Lower lobe of right lung (tissue), 2 donors: ENCODE measurements around the gene BCL2L13. TPM values are rescaled to one million over a fixed set of nuclear protein-coding genes. Genes with fewer than 3 reads are reported as not detected.

Experiments used
- ATAC-seq, 2 donors: fragments of 200-7000 bp; cut with Tn5 transposase; one replicate each; pipeline ENCODE4 v1.9.1; 2020 to 2022; ENCODE audit warnings: mild to moderate bottlenecking in 2 of 2, moderate library complexity in 2 of 2
- DNase-seq: peaks from one replicate; pipeline ENCODE4 v3.0.0-alpha.2; 2020
- H3K27ac ChIP-seq: fragments of 200-600 bp; one replicate; pipeline ENCODE4 v1.8.0; 2022
- H3K27me3 ChIP-seq: fragments of 200-600 bp; one replicate; pipeline ENCODE4 v1.8.0; 2022; ENCODE audit warnings: low read depth
- H3K36me3 ChIP-seq: fragments of 200-600 bp; one replicate; pipeline ENCODE4 v1.8.0; 2022; ENCODE audit warnings: mild to moderate bottlenecking
- H3K4me1 ChIP-seq: fragments of 200-600 bp; one replicate; pipeline ENCODE4 v1.8.0; 2022
- H3K4me3 ChIP-seq: fragments of 200-600 bp; one replicate; pipeline ENCODE4 v1.8.0; 2022; ENCODE audit warnings: mild to moderate bottlenecking
- H3K9me3 ChIP-seq: fragments of 200-600 bp; one replicate; pipeline ENCODE4 v1.8.0; 2022
- CTCF ChIP-seq: fragments of 200-600 bp; IDR thresholded peaks from one replicate; pipeline ENCODE4 v1.8.0; 2022; ENCODE audit warnings: antibody characterized with exemption, mild to moderate bottlenecking
- intact Hi-C: fragments of 100-400 bp; cut with DNase I; formaldehyde crosslinking; loops from one replicate; pipeline ENCODE4 v1.11.0; 2022
- total RNA-seq: library from RNA; stranded (reverse); fragmentation: NEBNext Ultra II Directional; extraction: Animal tissue kit (Norgen Biotek cat#: 25700); gene quantifications from one replicate; pipeline ENCODE4 v1.2.1, GENCODE V29; 2021
- donor health status: DM: no; HTN: yes; CAD: no; lungs with severe emphysema.

The BCL2L13 gene
- total RNA-seq, 1 donor from 2014 or later, result 41.2 TPM

GRCh38 chr22:17629173-17629489, 9.4 kb upstream of the BCL2L13 start:
- Histone ChIP-seq H3K36me3 (peaks cover 10% of the 10 kb centered on the region), H3K27me3 (no peaks in the 10 kb centered on the region), H3K27ac (peak overlapping the region; percentile 95), H3K4me3 (peak overlapping the region; percentile 97), H3K4me1 (peaks cover 32% of the 10 kb centered on the region), H3K9me3 (no peaks in the 10 kb centered on the region)
- ATAC-seq (peak; percentile 1 to 5), DNase-seq (no peak)
- TF ChIP-seq CTCF, result no peak
- intact Hi-C loops, result no loop called here

- intact Hi-C loops, result no loop called here
- peaks cover 30% of the 10 kb centered on the region for H3K4me1 ChIP-seq
- no peak for DNase-seq
- H3K9me3 ChIP-seq, result no peaks in the 10 kb centered on the region
- no peaks in the 10 kb centered on the region for H3K27me3 ChIP-seq
- ATAC-seq, result no peak
- peaks cover 10% of the 10 kb centered on the region for H3K36me3 ChIP-seq
- peak overlapping the region; percentile 97 for H3K4me3 ChIP-seq
- TF ChIP-seq CTCF, result no peak
- no peak overlapping the region for H3K27ac ChIP-seq
Observed at GRCh38 chr22:17629641-17630040, 8.9 kb upstream of the BCL2L13 start.

GRCh38 chr22:17631076-17631565, 7.4 kb upstream of the BCL2L13 start:
- intact Hi-C loops, result no loop called here
- Histone ChIP-seq H3K27ac (no peak overlapping the region), H3K9me3 (no peaks in the 10 kb centered on the region), H3K4me1 (peaks cover 18% of the 10 kb centered on the region), H3K4me3 (no peak overlapping the region), H3K36me3 (no peaks in the 10 kb centered on the region), H3K27me3 (no peaks in the 10 kb centered on the region)
- DNase-seq, result no peak
- ATAC-seq, result no peak
- TF ChIP-seq CTCF, result no peak

GRCh38 chr22:17633217-17633997, 5.2 kb upstream of the BCL2L13 start:
- H3K4me1 ChIP-seq, result peaks cover 7% of the 10 kb centered on the region
- TF ChIP-seq CTCF, result no peak
- H3K27ac ChIP-seq, result peak overlapping the region; percentile 18
- H3K9me3 ChIP-seq, result no peaks in the 10 kb centered on the region
- H3K36me3 ChIP-seq, result no peaks in the 10 kb centered on the region
- ATAC-seq (no peak), DNase-seq (no peak)
- no peaks in the 10 kb centered on the region for H3K27me3 ChIP-seq
- no peak overlapping the region for H3K4me3 ChIP-seq
- intact Hi-C loops, result no loop called here

GRCh38 chr22:17633998-17634323, 4.6 kb upstream of the BCL2L13 start:
- Histone ChIP-seq H3K27me3 (no peaks in the 10 kb centered on the region), H3K4me3 (no peak overlapping the region), H3K9me3 (no peaks in the 10 kb centered on the region), H3K4me1 (peaks cover 7% of the 10 kb centered on the region), H3K27ac (no peak overlapping the region), H3K36me3 (no peaks in the 10 kb centered on the region)
- ATAC-seq (no peak), DNase-seq (no peak)
- TF ChIP-seq CTCF, result no peak
- intact Hi-C loops, result no loop called here
